Trophoblast cell (in vitro differentiated cells and primary cell): ENCODE data around the gene FAM107B.

Experiments used
- DNase-seq, 2 donors: peaks; one replicate each; pipeline ENCODE4 v3.0.0-alpha.2; 2016
- H2AFZ ChIP-seq: 2 replicates; pipeline ENCODE4 v1.6.1; 2013; ENCODE audit warnings: low read length, moderate library complexity, mild to moderate bottlenecking; ENCODE audit not compliant: insufficient read depth, poor library complexity
- H2AK5ac ChIP-seq: 2 replicates; pipeline ENCODE4 v1.6.1; 2013; ENCODE audit warnings: mild to moderate bottlenecking, low read length
- H2BK120ac ChIP-seq: 2 replicates; pipeline ENCODE4 v1.6.1; 2013; ENCODE audit warnings: low read length, mild to moderate bottlenecking, moderate library complexity; ENCODE audit not compliant: insufficient read depth, poor library complexity
- H2BK12ac ChIP-seq: 2 replicates; pipeline ENCODE4 v1.6.1; 2013; ENCODE audit warnings: mild to moderate bottlenecking, low read length, moderate library complexity
- H2BK5ac ChIP-seq: 2 replicates; pipeline ENCODE4 v1.6.1; 2013; ENCODE audit warnings: low read length, low read depth, moderate library complexity, mild to moderate bottlenecking; ENCODE audit not compliant: poor library complexity
- H3K14ac ChIP-seq: 2 replicates; pipeline ENCODE4 v1.6.1; 2013; ENCODE audit warnings: mild to moderate bottlenecking, low read length
- H3K18ac ChIP-seq: 2 replicates; pipeline ENCODE4 v1.6.1; 2013; ENCODE audit warnings: mild to moderate bottlenecking, low read length
- H3K23ac ChIP-seq: 2 replicates; pipeline ENCODE4 v1.6.1; 2013; ENCODE audit warnings: low read length
- H3K27ac ChIP-seq: 2 replicates; pipeline ENCODE4 v1.5.1; 2013; ENCODE audit warnings: low read depth, mild to moderate bottlenecking, inconsistent platforms, low read length, moderate library complexity
- H3K27me3 ChIP-seq: 2 replicates; pipeline ENCODE4 v1.6.1; 2013; ENCODE audit warnings: inconsistent platforms, mild to moderate bottlenecking, low read length, moderate library complexity; ENCODE audit not compliant: insufficient read depth
- H3K36me3 ChIP-seq, 2 experiments: 1 replicate in 1 of 2; 2 replicates in 1 of 2; pipeline ENCODE4 v1.6.1; 2013; ENCODE audit warnings: low read length in 2 of 2, mild to moderate bottlenecking in 2 of 2, moderate library complexity in 1 of 2; ENCODE audit not compliant: insufficient read depth in 2 of 2, control insufficient read depth in 1 of 2
- H3K4ac ChIP-seq: 2 replicates; pipeline ENCODE4 v1.6.1; 2013; ENCODE audit warnings: low read depth, mild to moderate bottlenecking, low read length, moderate library complexity
- H3K4me1 ChIP-seq, 2 experiments: 1 replicate in 1 of 2; 2 replicates in 1 of 2; pipeline ENCODE4 v1.6.1; 2013; ENCODE audit warnings: low read length in 2 of 2, mild to moderate bottlenecking in 2 of 2, moderate library complexity in 1 of 2; ENCODE audit not compliant: insufficient read depth in 2 of 2, control insufficient read depth in 1 of 2
- H3K4me2 ChIP-seq: 2 replicates; pipeline ENCODE4 v1.6.1; 2013; ENCODE audit warnings: inconsistent platforms, mild to moderate bottlenecking, low read length, moderate library complexity
- H3K4me3 ChIP-seq: 2 replicates; pipeline ENCODE4 v1.5.1; 2013; ENCODE audit warnings: mild to moderate bottlenecking, low read depth, low read length, inconsistent platforms
- H3K79me1 ChIP-seq: one replicate; pipeline ENCODE4 v1.6.1; 2013; ENCODE audit warnings: low read length
- H3K79me2 ChIP-seq: 2 replicates; pipeline ENCODE4 v1.6.1; 2013; ENCODE audit warnings: low read length, mild to moderate bottlenecking; ENCODE audit not compliant: control insufficient read depth, insufficient read depth, poor library complexity
- H3K9ac ChIP-seq: 2 replicates; pipeline ENCODE4 v1.6.1; 2013; ENCODE audit warnings: mild to moderate bottlenecking, low read length
- H3K9me3 ChIP-seq: 2 replicates; pipeline ENCODE4 v1.6.1; 2013; ENCODE audit warnings: low read depth, mild to moderate bottlenecking, control low read depth, inconsistent platforms, low read length; ENCODE audit not compliant: insufficient read depth
- H4K12ac ChIP-seq: 2 replicates; pipeline ENCODE4 v1.6.1; 2013; ENCODE audit warnings: low read depth, mild to moderate bottlenecking, low read length, moderate library complexity
- H4K8ac ChIP-seq: 2 replicates; pipeline ENCODE4 v1.6.1; 2013; ENCODE audit warnings: low read depth, mild to moderate bottlenecking, low read length, moderate library complexity
- H4K91ac ChIP-seq: one replicate; pipeline ENCODE4 v1.6.1; 2013; ENCODE audit warnings: low read depth, mild to moderate bottlenecking, low read length, moderate library complexity
- WGBS: extraction: QIAGEN DNeasy Blood & Tissue Kit; methylation state at CpG from one replicate; pipeline ENCODE4 v1.1.7; 2013; ENCODE audit warnings: missing lambda C conversion rate; ENCODE audit not compliant: insufficient read length, insufficient coverage; ENCODE audit errors: extremely low coverage; 5-methylcytosine and 5-hydroxymethylcytosine counted together

The FAM107B gene

DNA sequence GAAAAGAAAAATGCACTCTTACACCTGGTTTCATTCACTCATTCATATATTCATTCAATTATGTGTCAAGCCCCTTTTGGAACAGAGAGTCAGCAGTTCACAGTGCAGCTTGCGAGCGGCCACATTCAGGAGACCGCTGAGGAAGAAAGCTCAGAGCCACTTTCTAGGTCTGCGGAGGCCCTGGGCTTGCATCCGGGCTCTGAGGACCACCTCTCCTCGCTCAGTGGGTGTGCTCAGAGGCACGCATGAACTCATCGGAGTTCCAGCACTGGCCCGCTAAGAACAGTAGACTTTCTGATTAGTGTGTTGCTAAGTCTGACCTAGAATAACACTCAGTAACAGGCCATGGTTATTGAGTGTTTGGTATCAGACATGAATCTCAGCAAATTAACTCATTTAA is 1.8 kb upstream of the FAM107B start:
- Histone ChIP-seq H3K9ac (no peak overlapping the region), H3K36me3 (no peaks in the 10 kb centered on the region), H4K8ac (no peak overlapping the region), H3K9me3 (peaks cover 2% of the 10 kb centered on the region), H3K79me2 (no peaks in the 10 kb centered on the region), H3K4me1 (peaks cover 2 to 5% of the 10 kb centered on the region in 2 experiments), H4K91ac (no peak overlapping the region), H3K27me3 (no peaks in the 10 kb centered on the region), H2AFZ (no peak overlapping the region), H3K4me2 (no peak overlapping the region), H3K23ac (no peak overlapping the region), H3K4me3 (no peak overlapping the region), H3K27ac (no peak overlapping the region), H2BK120ac (no peak overlapping the region), H3K4ac (no peak overlapping the region), H3K79me1 (no peaks in the 10 kb centered on the region), H3K14ac (no peak overlapping the region), H3K18ac (no peak overlapping the region), H2AK5ac (no peak overlapping the region), H4K12ac (no peak overlapping the region), H2BK5ac (no peak overlapping the region), H2BK12ac (no peak overlapping the region)
- no CpG with 5 or more reads among the region's 9 CpGs for WGBS
- no peak for DNase-seq

DNA sequence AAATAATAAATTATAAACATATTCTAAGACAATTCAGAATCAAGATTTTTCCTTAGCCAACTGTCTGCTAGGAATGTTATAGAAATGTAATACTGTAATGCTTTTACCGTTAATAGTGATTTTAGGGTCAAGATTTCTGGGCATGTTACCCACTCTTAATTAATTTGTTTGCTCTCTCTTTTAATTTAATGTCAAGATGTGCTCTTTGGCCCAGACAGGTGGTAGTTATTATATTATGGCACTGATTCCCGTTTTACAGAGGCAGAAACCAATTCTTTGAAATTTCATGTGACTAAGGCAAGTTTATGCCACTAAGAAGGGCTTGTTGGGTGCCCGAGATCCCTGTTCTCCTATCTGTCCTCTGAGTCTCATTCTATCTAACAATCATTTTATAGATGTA is 959 bp upstream of the FAM107B start:
- no peak overlapping the region for H4K8ac ChIP-seq
- no peaks in the 10 kb centered on the region for H3K79me2 ChIP-seq
- H3K9ac ChIP-seq = no peak overlapping the region
- WGBS = no CpG with 5 or more reads among the region's 3 CpGs
- no peak overlapping the region for H3K18ac ChIP-seq
- no peak overlapping the region for H3K23ac ChIP-seq
- no peak overlapping the region for H3K4me2 ChIP-seq
- no peak overlapping the region for H4K12ac ChIP-seq
- no peak overlapping the region for H3K4ac ChIP-seq
- no peak overlapping the region for H2AFZ ChIP-seq
- no peak overlapping the region for H4K91ac ChIP-seq
- peaks cover 0 to 4% of the 10 kb centered on the region in 2 experiments for H3K4me1 ChIP-seq
- H2BK5ac ChIP-seq = no peak overlapping the region
- no peaks in the 10 kb centered on the region for H3K27me3 ChIP-seq
- DNase-seq = no peak
- H3K27ac ChIP-seq = no peak overlapping the region
- no peak overlapping the region for H3K14ac ChIP-seq
- H2BK120ac ChIP-seq = no peak overlapping the region
- H3K36me3 ChIP-seq = no peaks in the 10 kb centered on the region
- no peaks in the 10 kb centered on the region for H3K79me1 ChIP-seq
- no peak overlapping the region for H2AK5ac ChIP-seq
- no peak overlapping the region for H2BK12ac ChIP-seq
- no peak overlapping the region for H3K4me3 ChIP-seq
- H3K9me3 ChIP-seq = peaks cover 2% of the 10 kb centered on the region

DNA sequence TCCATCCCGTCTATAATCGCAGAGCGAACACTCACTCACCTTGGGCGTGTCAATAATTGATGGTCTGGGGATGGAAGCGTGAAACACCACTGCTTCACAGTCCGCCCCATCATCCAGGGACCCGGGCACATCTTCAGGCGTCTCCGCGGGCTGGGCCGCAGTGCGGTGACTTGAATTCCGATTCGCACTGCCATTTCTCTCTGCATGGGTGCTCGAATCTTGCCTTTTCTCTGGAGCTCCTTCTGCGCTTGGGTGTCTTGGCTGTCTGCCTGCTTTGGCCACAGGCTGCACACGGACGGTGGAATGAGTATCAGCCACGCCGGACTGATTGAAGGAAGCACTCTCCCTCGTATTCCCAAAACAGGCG is 500 bp downstream of the FAM107B start:
- no CpG with 5 or more reads among the region's 22 CpGs for WGBS

DNA sequence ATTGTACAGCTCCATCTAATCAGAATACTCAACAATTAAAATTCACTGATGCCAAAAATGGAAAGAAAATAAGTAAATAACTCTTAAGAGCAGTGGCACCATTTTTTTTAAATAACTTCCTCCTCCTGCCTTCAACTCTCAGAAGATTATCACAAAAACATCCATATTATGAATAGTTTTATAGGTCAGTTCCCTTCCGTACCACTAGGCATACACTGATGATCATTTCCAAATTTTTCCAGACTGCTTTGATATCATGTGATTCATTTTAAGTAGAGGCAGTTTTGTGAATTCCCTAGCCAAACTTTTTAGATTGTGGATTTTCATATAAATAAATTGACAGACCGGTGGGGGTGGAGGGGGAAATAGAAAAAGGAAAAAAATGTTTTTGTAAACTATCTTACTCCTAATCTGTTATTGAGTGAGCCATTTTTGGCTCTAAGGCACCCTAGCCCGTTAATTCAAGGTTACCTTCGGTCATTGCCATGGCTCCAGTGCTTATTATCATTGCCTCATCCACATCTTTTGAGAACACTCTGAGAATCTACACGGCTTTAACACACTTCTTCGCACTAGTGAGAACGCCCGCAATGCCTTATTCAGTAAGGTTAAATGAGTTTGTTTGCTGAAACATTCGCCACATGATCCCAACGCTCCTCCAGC is 1.0 kb downstream of the FAM107B start:
- Histone ChIP-seq H2BK120ac (no peak overlapping the region), H3K9ac (no peak overlapping the region), H2BK12ac (no peak overlapping the region), H4K8ac (no peak overlapping the region), H3K79me2 (no peaks in the 10 kb centered on the region), H3K4me1 (no peaks in the 10 kb centered on the region), H4K91ac (no peak overlapping the region), H3K14ac (no peak overlapping the region), H3K4me3 (no peak overlapping the region), H3K9me3 (peaks cover 2% of the 10 kb centered on the region), H2AK5ac (no peak overlapping the region), H3K18ac (no peak overlapping the region), H3K4ac (no peak overlapping the region), H3K4me2 (no peak overlapping the region), H2AFZ (no peak overlapping the region), H3K23ac (no peak overlapping the region), H3K36me3 (no peaks in the 10 kb centered on the region), H3K27ac (no peak overlapping the region), H3K79me1 (no peaks in the 10 kb centered on the region), H4K12ac (no peak overlapping the region), H3K27me3 (no peaks in the 10 kb centered on the region), H2BK5ac (no peak overlapping the region)
- WGBS = no CpG with 5 or more reads among the region's 10 CpGs
- no peak for DNase-seq

More for the DNA sequence above, 500 bp downstream of the FAM107B start:
- H4K12ac ChIP-seq = no peak overlapping the region
- no peak overlapping the region for H3K18ac ChIP-seq
- H3K79me2 ChIP-seq = no peaks in the 10 kb centered on the region
- no peaks in the 10 kb centered on the region for H3K79me1 ChIP-seq
- no peaks in the 10 kb centered on the region for H3K36me3 ChIP-seq
- no peak overlapping the region for H3K14ac ChIP-seq
- no peak overlapping the region for H3K27ac ChIP-seq
- H3K9me3 ChIP-seq = peaks cover 2% of the 10 kb centered on the region
- H2AFZ ChIP-seq = no peak overlapping the region
- no peak overlapping the region for H3K4ac ChIP-seq
- no peak overlapping the region for H2BK120ac ChIP-seq
- H4K91ac ChIP-seq = no peak overlapping the region
- no peak overlapping the region for H3K9ac ChIP-seq
- no peaks in the 10 kb centered on the region for H3K27me3 ChIP-seq
- no peak for DNase-seq
- H3K4me2 ChIP-seq = no peak overlapping the region
- H2BK12ac ChIP-seq = no peak overlapping the region
- no peak overlapping the region for H2BK5ac ChIP-seq
- H4K8ac ChIP-seq = no peak overlapping the region
- H3K4me1 ChIP-seq = peaks cover 0 to 3% of the 10 kb centered on the region in 2 experiments
- no peak overlapping the region for H3K4me3 ChIP-seq
- no peak overlapping the region for H3K23ac ChIP-seq
- no peak overlapping the region for H2AK5ac ChIP-seq
